Measurements from ENCODE around the gene PCMTD2.

DNA sequence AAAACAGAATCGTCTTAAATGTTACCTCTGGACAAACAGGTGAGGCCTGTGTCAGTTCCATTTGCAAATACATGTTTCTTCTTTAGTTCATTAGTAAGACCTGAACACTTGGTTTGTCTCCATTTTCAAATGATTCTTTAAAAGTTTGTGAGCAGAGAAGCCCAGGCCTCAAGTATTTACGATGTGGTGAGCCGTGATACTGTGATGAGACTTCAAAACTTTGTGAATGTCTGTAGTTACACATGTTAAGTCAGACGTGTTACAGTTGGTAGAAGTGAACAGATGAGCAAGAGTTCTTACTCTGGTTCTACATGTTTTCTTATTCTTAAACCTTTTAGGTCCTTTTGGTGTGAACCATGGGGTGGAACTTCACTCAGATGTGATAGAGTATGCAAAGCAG is 8.5 kb downstream of the PCMTD2 start:
- TF ChIP-seq, protein P1, sequence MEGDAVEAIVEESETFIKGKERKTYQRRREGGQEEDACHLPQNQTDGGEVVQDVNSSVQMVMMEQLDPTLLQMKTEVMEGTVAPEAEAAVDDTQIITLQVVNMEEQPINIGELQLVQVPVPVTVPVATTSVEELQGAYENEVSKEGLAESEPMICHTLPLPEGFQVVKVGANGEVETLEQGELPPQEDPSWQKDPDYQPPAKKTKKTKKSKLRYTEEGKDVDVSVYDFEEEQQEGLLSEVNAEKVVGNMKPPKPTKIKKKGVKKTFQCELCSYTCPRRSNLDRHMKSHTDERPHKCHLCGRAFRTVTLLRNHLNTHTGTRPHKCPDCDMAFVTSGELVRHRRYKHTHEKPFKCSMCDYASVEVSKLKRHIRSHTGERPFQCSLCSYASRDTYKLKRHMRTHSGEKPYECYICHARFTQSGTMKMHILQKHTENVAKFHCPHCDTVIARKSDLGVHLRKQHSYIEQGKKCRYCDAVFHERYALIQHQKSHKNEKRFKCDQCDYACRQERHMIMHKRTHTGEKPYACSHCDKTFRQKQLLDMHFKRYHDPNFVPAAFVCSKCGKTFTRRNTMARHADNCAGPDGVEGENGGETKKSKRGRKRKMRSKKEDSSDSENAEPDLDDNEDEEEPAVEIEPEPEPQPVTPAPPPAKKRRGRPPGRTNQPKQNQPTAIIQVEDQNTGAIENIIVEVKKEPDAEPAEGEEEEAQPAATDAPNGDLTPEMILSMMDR (IDR thresholded peaks at IDR 0.05; ENCODE audit: insufficient read depth, low read length, poor library complexity, severe bottlenecking), result no peak
- no peak for TF ChIP-seq EZH2phosphoT487 (conservative IDR thresholded peaks at IDR 0.05; ENCODE audit: low read length)
